ENCODE data around the gene ELAVL4. TPM values are rescaled to one million over a fixed set of nuclear protein-coding genes. Genes with fewer than 3 reads are reported as not detected.
A peak's percentile ranks its signal among the peaks of the same experiment; 100 is the strongest.

The ELAVL4 gene
- total and polyA plus RNA-seq, 8 donors, result 0.60 to 10.3 (median 1.4) TPM

- WGBS, 2 donors, result 47 to 48% methylated on average over 10 of the region's 10 CpGs
- no peak overlapping the region for H3K4me3 ChIP-seq
- DNase-seq (no peak), FAIRE-seq (no peak), ATAC-seq (no peak)
- intact Hi-C loops (cut with DNase I), result no loop called here
- no peaks in the 10 kb centered on the region for H3K27me3 ChIP-seq
- H3K4me1 ChIP-seq, result no peaks in the 10 kb centered on the region
- no peak overlapping the region for H3K27ac ChIP-seq
- no peak for TF ChIP-seq CTCF (IDR thresholded peaks at IDR 0.05)
- H3K36me3 ChIP-seq, result no peaks in the 10 kb centered on the region
- H3K9me3 ChIP-seq, result no peaks in the 10 kb centered on the region
Observed at GRCh38 chr1:50139339-50140181, 30.8 kb downstream of the ELAVL4 start.

GRCh38 chr1:50140182-50140447, 31.4 kb downstream of the ELAVL4 start:
- FAIRE-seq (no peak), ATAC-seq (no peak), DNase-seq (no peak)
- H3K4me3 ChIP-seq, result no peak overlapping the region
- no peaks in the 10 kb centered on the region for H3K27me3 ChIP-seq
- no peak overlapping the region for H3K27ac ChIP-seq
- 37 to 71% methylated on average over 1 of the region's 1 CpG for WGBS, 2 donors
- H3K36me3 ChIP-seq, result no peaks in the 10 kb centered on the region
- no peaks in the 10 kb centered on the region for H3K4me1 ChIP-seq
- TF ChIP-seq CTCF (IDR thresholded peaks at IDR 0.05), result no peak
- intact Hi-C loops (cut with DNase I), result no loop called here
- no peaks in the 10 kb centered on the region for H3K9me3 ChIP-seq

GRCh38 chr1:50147191-50147850, 38.6 kb downstream of the ELAVL4 start:
- no peak for TF ChIP-seq CTCF (IDR thresholded peaks at IDR 0.05)
- no peaks in the 10 kb centered on the region for H3K9me3 ChIP-seq
- no peak overlapping the region for H3K4me3 ChIP-seq
- H3K36me3 ChIP-seq, result no peaks in the 10 kb centered on the region
- no peaks in the 10 kb centered on the region for H3K27me3 ChIP-seq
- H3K4me1 ChIP-seq, result no peaks in the 10 kb centered on the region
- DNase-seq (no peak), ATAC-seq (no peak), FAIRE-seq (no peak)
- intact Hi-C loops (cut with DNase I), result no loop called here
- H3K27ac ChIP-seq, result no peak overlapping the region
- WGBS, 2 donors, result 58 to 60% methylated on average over 4 of the region's 4 CpGs

GRCh38 chr1:50148142-50148923, 39.6 kb downstream of the ELAVL4 start:
- Histone ChIP-seq H3K27ac (no peak overlapping the region), H3K27me3 (no peaks in the 10 kb centered on the region), H3K36me3 (no peaks in the 10 kb centered on the region), H3K9me3 (no peaks in the 10 kb centered on the region), H3K4me1 (no peaks in the 10 kb centered on the region), H3K4me3 (no peak overlapping the region)
- peak in 2 of 4 donors; percentile 72 to 73 for ATAC-seq
- intact Hi-C loops (cut with DNase I), result no loop called here
- WGBS, 2 donors, result 53 to 64% methylated on average over 1 of the region's 1 CpG
- FAIRE-seq, result no peak
- TF ChIP-seq CTCF (IDR thresholded peaks at IDR 0.05), result no peak
- no peak for DNase-seq
